Upper lobe of left lung (tissue), 4 donors: ENCODE measurements around the gene ANKRD10.

ENCODE experiments used
- CTCF ChIP-seq, 6 experiments: fragments of 450-650 bp in 4 of 6; fragments of 200-600 bp in 2 of 6; sonication (generic) in 2 of 6; IDR thresholded peaks; one replicate each; pipeline ENCODE4 v1.5.1; 2016 to 2019; ENCODE audit warnings: antibody characterized with exemption in 6 of 6
- EP300 ChIP-seq, 4 donors: sonication (generic); formaldehyde crosslinking; IDR thresholded peaks; one replicate each; pipeline ENCODE4 v1.5.1; 2017; ENCODE audit warnings: antibody characterized with exemption in 4 of 4, control low read depth in 2 of 4
- POLR2A ChIP-seq, 4 donors: fragments of 450-650 bp; IDR thresholded peaks; one replicate each; pipeline ENCODE4 v1.5.1; 2016 to 2017; ENCODE audit warnings: antibody characterized with exemption in 4 of 4, mild to moderate bottlenecking in 2 of 4
- POLR2AphosphoS5 ChIP-seq, 2 donors: sonication (generic); formaldehyde crosslinking; IDR thresholded peaks; one replicate each; pipeline ENCODE4 v1.5.1; 2017; ENCODE audit warnings: antibody characterized with exemption in 2 of 2

- TF ChIP-seq EP300 (IDR thresholded peaks at IDR 0.05) (no peak), POLR2A (IDR thresholded peaks at IDR 0.05) (no peak), CTCF (IDR thresholded peaks at IDR 0.05) (no peak), POLR2AphosphoS5 (IDR thresholded peaks at IDR 0.05) (no peak)
These were observed 73.5 kb downstream of the ANKRD10 start for GRCh38 chr13:110841406-110841805.
